ENCODE results near the gene DYNC1LI1.

GRCh38 chr3:32502946-32503286 is 67.7 kb downstream of the DYNC1LI1 start:
- no peak for TF ChIP-seq CTCF (IDR thresholded peaks at IDR 0.05 in 4 of 5, conservative IDR thresholded peaks at IDR 0.05 in 1 of 5)
- TF ChIP-seq POLR2A (IDR thresholded peaks at IDR 0.05) = no peak

Data from gastrocnemius medialis (tissue), 4 donors.